Adrenal gland (tissue), 12 donors: ENCODE measurements around the gene WWC2. TPM values are rescaled to one million over a fixed set of nuclear protein-coding genes. Genes with fewer than 3 reads are reported as not detected.

Experiments used
- DNase-seq, 7 donors: peaks; one replicate each; pipeline ENCODE4 v3.0.0-alpha.2; 2019 to 2020
- H3K27ac ChIP-seq, 5 donors: fragments of 200-600 bp; sonication (generic) in 4 of 5; 1 replicate in 3 of 5; 2 replicates in 2 of 5; pipeline versions ENCODE4 v1.5.1 to v1.8.0; 2016 to 2020; ENCODE audit warnings: mild to moderate bottlenecking in 1 of 5
- H3K27me3 ChIP-seq: fragments of 200-600 bp; 2 replicates; pipeline ENCODE4 v1.8.0; 2021
- H3K36me3 ChIP-seq, 2 donors: fragments of 200-600 bp; replicated peaks in 1 of 2; 1 replicate in 1 of 2; 2 replicates in 1 of 2; pipeline versions ENCODE4 v1.5.1 to v1.8.0; 2018 to 2022
- H3K4me1 ChIP-seq, 2 donors: fragments of 200-600 bp; replicated peaks in 1 of 2; 1 replicate in 1 of 2; 2 replicates in 1 of 2; pipeline versions ENCODE4 v1.5.1 to v1.8.0; 2018 to 2021
- H3K4me3 ChIP-seq, 4 donors: fragments of 200-600 bp; sonication (generic) in 3 of 4; one replicate each; pipeline ENCODE4 v1.5.1; 2016 to 2018
- H3K9me3 ChIP-seq, 3 donors: fragments of 200-600 bp; sonication (generic) in 1 of 3; replicated peaks in 1 of 3; 1 replicate in 2 of 3; 2 replicates in 1 of 3; pipeline versions ENCODE4 v1.5.1 to v1.8.0; 2016 to 2021
- POLR2A ChIP-seq, 2 donors: fragments of 450-650 bp; IDR thresholded peaks; one replicate each; pipeline ENCODE4 v1.6.1; 2017; ENCODE audit warnings: antibody characterized with exemption in 2 of 2, mild to moderate bottlenecking in 2 of 2, moderate library complexity in 1 of 2
- WGBS, 4 donors: extraction: QIAGEN DNeasy Blood & Tissue Kit in 2 of 4; methylation state at CpG; one replicate each; pipeline versions ENCODE4 v1.1.5 to v1.1.7; 2013 to 2017; 5-methylcytosine and 5-hydroxymethylcytosine counted together
- intact Hi-C, 2 donors: fragments of 100-400 bp; cut with DNase I; formaldehyde crosslinking; loops; one replicate each; pipeline versions ENCODE4 v1.14.1 to v1.15.0; 2022 to 2023
- polyA plus RNA-seq, 3 donors: library from polyadenylated mRNA; stranded (reverse); fragments of 200-250 nt in 2 of 3; fragments of 350-450 nt in 1 of 3; fragmentation: Illumina TruSeq in 1 of 3; extraction: RNeasy Lipid Tissue Mini Kit (QIAGEN cat#74804) in 1 of 3; gene quantifications; one replicate each; pipeline ENCODE4 v1.2.3, GENCODE V29; 2013 to 2014
- total RNA-seq, 9 donors: library from RNA; depleted of rRNA in 4 of 9; stranded (reverse); fragments of >200 nt in 4 of 9; fragments of 120-200 nt in 1 of 9; fragmentation: NEBNext Ultra II Directional in 1 of 9; extraction: Animal tissue kit (Norgen Biotek cat#: 25700) in 1 of 9; gene quantifications; one replicate each; pipeline versions ENCODE4 v1.1.0 to v1.2.4, GENCODE V29; 2013 to 2023
- TF ChIP-seq, protein P1 (sequence below), 6 experiments: fragments of 450-650 bp in 4 of 6; fragments of 200-600 bp in 2 of 6; sonication (generic) in 1 of 6; IDR thresholded peaks; 1 replicate in 5 of 6; 2 replicates in 1 of 6; pipeline versions ENCODE4 v1.5.1 to v1.8.0; 2016 to 2021; ENCODE audit warnings: antibody characterized with exemption in 6 of 6, mild to moderate bottlenecking in 2 of 6, moderate library complexity in 1 of 6
- donor health status: healthy with polysubstance abuse.
- donor health status: Bipolar disorder and iron deficiency.
- donor health status: DM: yes; HTN: yes; CAD: no.
- donor health status: DM: no; HTN: no; CAD: no.
- donor health status: DM: no; HTN: no; CAD: no.
- donor health status: DM: yes; HTN: yes; CAD: no.

Gene WWC2
- total and polyA plus RNA-seq, 12 donors, result 3.1 to 27.9 (median 17.4) TPM

DNA sequence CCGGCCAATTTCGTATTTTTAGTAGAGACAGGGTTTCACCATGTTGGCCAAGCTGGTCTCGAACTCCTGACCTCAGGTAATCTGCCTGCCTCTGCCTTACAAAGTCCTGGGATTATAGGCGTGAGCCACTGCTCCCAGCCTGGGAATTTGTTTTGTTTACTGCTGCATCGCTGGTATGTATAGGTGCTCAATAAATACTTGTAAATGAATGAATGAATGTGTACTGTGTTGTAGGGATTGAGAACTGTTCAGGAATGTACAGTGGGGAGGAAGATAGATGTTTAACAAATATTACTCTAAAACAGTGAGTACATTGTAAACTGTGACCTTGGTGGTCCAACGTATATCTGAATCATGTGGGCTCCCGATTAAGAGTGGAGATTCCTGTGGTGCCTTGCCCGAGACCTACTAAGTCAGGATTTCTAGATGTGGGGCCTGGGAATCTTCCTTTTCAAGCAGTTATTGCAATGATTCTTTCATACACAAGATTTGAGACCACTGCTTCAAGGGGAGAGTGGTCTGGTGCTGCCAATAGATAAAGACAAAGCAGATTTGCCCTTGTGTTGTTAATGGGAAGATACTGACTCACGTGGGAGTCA lies 41.0 kb downstream of the WWC2 start:
- H3K27ac ChIP-seq, result no peak overlapping the region
- intact Hi-C loops, result no loop called here
- no peaks in the 10 kb centered on the region for H3K9me3 ChIP-seq
- H3K4me3 ChIP-seq, result no peak overlapping the region
- DNase-seq, result no peak
- WGBS, 4 donors, result 80 to 85% (median 82%) methylated on average over 9 of the region's 9 CpGs
- H3K36me3 ChIP-seq, result no peaks in the 10 kb centered on the region
- no peak for TF ChIP-seq POLR2A (IDR thresholded peaks at IDR 0.05)
- TF ChIP-seq, protein P1, sequence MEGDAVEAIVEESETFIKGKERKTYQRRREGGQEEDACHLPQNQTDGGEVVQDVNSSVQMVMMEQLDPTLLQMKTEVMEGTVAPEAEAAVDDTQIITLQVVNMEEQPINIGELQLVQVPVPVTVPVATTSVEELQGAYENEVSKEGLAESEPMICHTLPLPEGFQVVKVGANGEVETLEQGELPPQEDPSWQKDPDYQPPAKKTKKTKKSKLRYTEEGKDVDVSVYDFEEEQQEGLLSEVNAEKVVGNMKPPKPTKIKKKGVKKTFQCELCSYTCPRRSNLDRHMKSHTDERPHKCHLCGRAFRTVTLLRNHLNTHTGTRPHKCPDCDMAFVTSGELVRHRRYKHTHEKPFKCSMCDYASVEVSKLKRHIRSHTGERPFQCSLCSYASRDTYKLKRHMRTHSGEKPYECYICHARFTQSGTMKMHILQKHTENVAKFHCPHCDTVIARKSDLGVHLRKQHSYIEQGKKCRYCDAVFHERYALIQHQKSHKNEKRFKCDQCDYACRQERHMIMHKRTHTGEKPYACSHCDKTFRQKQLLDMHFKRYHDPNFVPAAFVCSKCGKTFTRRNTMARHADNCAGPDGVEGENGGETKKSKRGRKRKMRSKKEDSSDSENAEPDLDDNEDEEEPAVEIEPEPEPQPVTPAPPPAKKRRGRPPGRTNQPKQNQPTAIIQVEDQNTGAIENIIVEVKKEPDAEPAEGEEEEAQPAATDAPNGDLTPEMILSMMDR (IDR thresholded peaks at IDR 0.05), result no peak
- no peaks in the 10 kb centered on the region for H3K27me3 ChIP-seq
- peaks cover 0 to 18% of the 10 kb centered on the region in 2 donors for H3K4me1 ChIP-seq

DNA sequence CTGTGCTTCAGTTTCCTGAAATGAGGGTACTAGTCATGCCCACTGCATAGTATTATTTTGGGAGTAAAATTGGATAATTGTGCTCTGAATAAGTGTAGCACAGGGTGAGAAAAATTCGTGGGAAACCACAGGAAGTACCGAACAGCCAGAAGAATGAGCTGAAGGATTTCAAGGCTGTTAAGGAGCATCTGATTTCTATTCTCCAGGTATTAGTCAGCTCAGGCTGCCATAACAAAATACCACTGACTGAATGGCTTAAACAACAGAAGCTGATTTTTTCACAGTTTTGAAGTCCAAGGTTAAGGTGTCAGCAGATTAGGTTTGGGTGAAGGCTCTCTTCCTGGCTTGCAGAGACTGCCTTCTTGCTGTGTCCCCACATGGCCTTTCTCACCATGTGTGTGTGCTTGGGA lies 41.9 kb downstream of the WWC2 start:
- no peak for TF ChIP-seq POLR2A (IDR thresholded peaks at IDR 0.05)
- TF ChIP-seq, protein P1 (IDR thresholded peaks at IDR 0.05), result no peak
- no peak overlapping the region for H3K4me3 ChIP-seq
- H3K27me3 ChIP-seq, result no peaks in the 10 kb centered on the region
- intact Hi-C loops, result no loop called here
- no peaks in the 10 kb centered on the region for H3K9me3 ChIP-seq
- 38 to 51% (median 41%) methylated on average over 2 of the region's 2 CpGs for WGBS, 4 donors
- no peak overlapping the region for H3K27ac ChIP-seq
- H3K4me1 ChIP-seq, result peaks cover 0 to 18% of the 10 kb centered on the region in 2 donors
- no peaks in the 10 kb centered on the region for H3K36me3 ChIP-seq
- DNase-seq, result no peak

DNA sequence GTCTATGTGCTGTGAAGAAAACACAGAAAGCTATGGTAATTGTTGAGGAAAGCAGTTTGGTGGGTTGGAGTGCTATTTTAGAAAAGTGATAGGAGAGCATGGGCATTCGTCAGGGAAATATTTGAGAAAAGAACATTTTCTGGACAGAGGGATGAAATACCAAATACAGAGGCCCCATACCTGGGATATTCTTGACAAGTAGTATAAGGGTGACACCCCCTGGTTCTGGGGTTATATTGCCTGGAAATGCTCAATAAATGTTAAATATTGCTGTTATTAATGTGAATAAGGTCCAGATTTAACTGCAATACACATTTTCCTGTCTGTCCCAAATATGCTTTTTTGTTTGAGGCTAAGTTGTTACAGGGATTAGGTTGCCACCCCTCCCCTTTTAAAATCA lies 42.9 kb downstream of the WWC2 start:
- intact Hi-C loops, result no loop called here
- Histone ChIP-seq H3K9me3 (no peaks in the 10 kb centered on the region), H3K4me3 (no peak overlapping the region), H3K4me1 (peaks cover 0 to 18% of the 10 kb centered on the region in 2 donors), H3K27ac (no peak overlapping the region), H3K36me3 (no peaks in the 10 kb centered on the region), H3K27me3 (no peaks in the 10 kb centered on the region)
- TF ChIP-seq, protein P1 (IDR thresholded peaks at IDR 0.05), result no peak
- no peak for TF ChIP-seq POLR2A (IDR thresholded peaks at IDR 0.05)
- DNase-seq, result no peak
- 82 to 100% (median 90%) methylated on average over 1 of the region's 1 CpG for WGBS, 4 donors

DNA sequence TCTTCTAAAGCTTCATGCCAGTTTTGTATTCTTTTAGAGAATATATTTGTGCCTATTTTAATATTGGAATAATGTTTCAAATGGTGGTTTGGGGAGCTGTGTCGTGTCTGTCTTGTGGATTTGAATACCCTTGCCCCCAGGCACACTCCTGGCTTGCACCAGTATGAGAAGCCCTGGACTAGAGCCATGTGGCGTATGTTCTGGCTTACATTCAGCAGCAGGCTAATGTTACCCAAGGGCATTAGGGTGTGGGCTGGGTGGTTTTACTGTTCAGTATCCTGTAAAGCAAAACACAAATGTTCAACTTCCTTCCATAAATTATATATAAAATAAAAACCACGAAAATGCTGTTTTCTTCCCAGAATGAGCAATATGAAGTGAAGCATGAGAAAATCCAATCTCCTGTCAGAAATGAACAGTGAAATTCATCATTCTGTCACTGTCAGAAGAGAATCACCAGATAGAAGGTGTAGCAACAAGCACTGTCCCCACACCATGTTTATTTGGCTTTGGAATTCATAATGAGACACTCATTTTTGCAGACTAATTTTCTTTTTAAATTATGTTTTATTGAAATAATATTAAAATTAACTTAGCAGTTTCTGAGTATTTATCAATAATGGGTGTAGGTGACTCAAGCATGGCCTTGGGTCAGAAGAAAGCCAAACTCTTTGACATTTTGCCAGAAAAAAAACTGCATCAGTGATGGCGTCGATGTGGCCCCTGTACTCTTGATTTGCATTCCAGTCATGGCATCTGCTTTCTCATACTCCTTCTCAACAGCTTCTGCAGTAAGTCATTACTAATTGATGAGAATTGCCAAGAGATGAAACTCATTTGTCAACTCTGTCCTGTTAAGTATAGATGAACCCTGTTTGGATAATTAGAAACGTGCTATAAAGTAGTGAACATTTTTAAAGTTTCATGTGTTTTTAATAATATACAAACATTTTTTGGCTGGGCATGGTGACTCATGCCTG lies 43.8 kb downstream of the WWC2 start:
- H3K27ac ChIP-seq, result no peak overlapping the region
- no peak overlapping the region for H3K4me3 ChIP-seq
- H3K27me3 ChIP-seq, result no peaks in the 10 kb centered on the region
- TF ChIP-seq, protein P1 (IDR thresholded peaks at IDR 0.05), result no peak
- TF ChIP-seq POLR2A (IDR thresholded peaks at IDR 0.05), result no peak
- H3K4me1 ChIP-seq, result peaks cover 0 to 18% of the 10 kb centered on the region in 2 donors
- H3K9me3 ChIP-seq, result no peaks in the 10 kb centered on the region
- peak; percentile 40 to 83 (median 57) for DNase-seq
- intact Hi-C loops, result no loop called here
- WGBS, 4 donors, result 22 to 31% (median 28%) methylated on average over 6 of the region's 6 CpGs
- no peaks in the 10 kb centered on the region for H3K36me3 ChIP-seq
